HCT116 (cell line): ENCODE measurements around the gene HJURP. TPM values are rescaled to one million over a fixed set of nuclear protein-coding genes. Genes with fewer than 3 reads are reported as not detected.

ENCODE experiments used
- ATAC-seq: fragments of 200-7000 bp; cut with Tn5 transposase; 2 replicates; pipeline ENCODE4 v1.9.1; 2020; ENCODE audit warnings: mild to moderate bottlenecking, moderate library complexity
- BruUV-seq: library from RNA; stranded (reverse); fragments of 400-500 nt; replicated peaks from 2 replicates; lab custom pipeline; 2021; lab: Mats Ljungman, UMichigan
- CTCF ChIA-PET: fragments of 300-600 bp; sonication (Branson Sonifier 250); formaldehyde crosslinking; loops from one replicate; lab custom pipeline; 2021; ENCODE audit warnings: antibody characterized with exemption; lab: Charles Lee
- POLR2A ChIA-PET: fragments of 300-600, 350-600 bp; sonication (Branson Sonifier 250); formaldehyde crosslinking; loops from one replicate; lab custom pipeline; 2021; ENCODE audit warnings: antibody characterized with exemption; lab: Charles Lee
- RAD21 ChIA-PET, 2 experiments: fragments of 300-600 bp; sonication (Branson Sonifier 250); formaldehyde crosslinking; loops; one replicate each; lab custom pipeline; 2023; ENCODE audit warnings: low total read pairs in 2 of 2; ENCODE audit not compliant: uncharacterized antibody in 2 of 2, unreplicated experiment in 2 of 2, low non-redundant PET in 1 of 2; lab: Charles Lee
- DNase-seq: peaks from one replicate; pipeline ENCODE4 v3.0.0-alpha.2; 2010; ENCODE audit warnings: low read depth, low spot score
- H2AFZ ChIP-seq: fragments of 200-600 bp; shearing (Covaris generic), sonication (generic); 2 replicates; pipeline ENCODE4 v1.6.1; 2017; ENCODE audit warnings: low read depth, mixed run types, mixed read lengths, antibody characterized with exemption, low read length; ENCODE audit not compliant: poor library complexity, severe bottlenecking
- H3K27ac ChIP-seq: 2 replicates; pipeline ENCODE4 v1.5.1; 2012; ENCODE audit warnings: low read depth, low read length
- H3K27me3 ChIP-seq: fragments of 200-600 bp; sonication (generic); 2 replicates; pipeline ENCODE4 v1.6.1; 2016; ENCODE audit warnings: mixed run types, low read length, mixed read lengths; ENCODE audit not compliant: insufficient read depth
- H3K36me3 ChIP-seq, 2 experiments: fragments of 200-500 bp in 1 of 2; fragments of 200-600 bp in 1 of 2; sonication (Bioruptor generic) in 1 of 2; sonication (generic) in 1 of 2; 2 replicates each; pipeline versions ENCODE4 v1.5.1 to v1.6.1; 2014 to 2016; ENCODE audit warnings: low read length in 2 of 2, inconsistent platforms in 1 of 2, mixed read lengths in 1 of 2, mixed run types in 1 of 2; ENCODE audit not compliant: insufficient read depth in 2 of 2, control insufficient read depth in 1 of 2
- H3K4me1 ChIP-seq, 2 experiments: fragments of 200-600 bp in 1 of 2; sonication (generic) in 1 of 2; 2 replicates each; pipeline versions ENCODE4 v1.5.1 to v1.6.1; 2012 to 2017; ENCODE audit warnings: low read length in 2 of 2, inconsistent platforms in 1 of 2, mild to moderate bottlenecking in 1 of 2, mixed read lengths in 1 of 2, mixed run types in 1 of 2, moderate library complexity in 1 of 2; ENCODE audit not compliant: insufficient read depth in 2 of 2, control insufficient read depth in 1 of 2
- H3K4me2 ChIP-seq: fragments of 200-600 bp; sonication (generic); 2 replicates; pipeline ENCODE4 v1.6.1; 2017; ENCODE audit warnings: mixed run types, low read length, mixed read lengths
- H3K4me3 ChIP-seq, 2 experiments: fragments of 200-600 bp in 1 of 2; sonication (generic) in 1 of 2; replicated peaks in 1 of 2; 2 replicates each; pipeline ENCODE4 v1.5.1; 2011 to 2016; ENCODE audit warnings: low read length in 2 of 2, control low read depth in 1 of 2, low read depth in 1 of 2, mild to moderate bottlenecking in 1 of 2, mixed read lengths in 1 of 2, mixed run types in 1 of 2
- H3K79me2 ChIP-seq: fragments of 200-600 bp; sonication (generic); 2 replicates; pipeline ENCODE4 v1.6.1; 2017; ENCODE audit warnings: mild to moderate bottlenecking, mixed run types, low read length, moderate library complexity, mixed read lengths; ENCODE audit not compliant: insufficient read depth
- H3K9ac ChIP-seq: fragments of 200-600 bp; sonication (generic); 2 replicates; pipeline ENCODE4 v1.6.1; 2016; ENCODE audit warnings: low read length, mixed read lengths
- H3K9me2 ChIP-seq: fragments of 200-600 bp; sonication (generic), shearing (Covaris generic); 2 replicates; pipeline ENCODE4 v1.6.1; 2017; ENCODE audit warnings: mixed run types, mild to moderate bottlenecking, moderate library complexity; ENCODE audit not compliant: insufficient read depth
- H3K9me3 ChIP-seq, 2 experiments: fragments of 200-500 bp in 1 of 2; fragments of 200-600 bp in 1 of 2; sonication (Bioruptor generic) in 1 of 2; sonication (generic) in 1 of 2; 2 replicates each; pipeline ENCODE4 v1.6.1; 2014 to 2017; ENCODE audit warnings: low read length in 2 of 2, mixed read lengths in 2 of 2, inconsistent platforms in 1 of 2, low read depth in 1 of 2, mild to moderate bottlenecking in 1 of 2, mixed run types in 1 of 2, moderate library complexity in 1 of 2; ENCODE audit not compliant: control insufficient read depth in 1 of 2, insufficient read depth in 1 of 2
- H4K20me1 ChIP-seq: fragments of 200-600 bp; sonication (generic), shearing (Covaris generic); 2 replicates; pipeline ENCODE4 v1.6.1; 2017; ENCODE audit warnings: mixed run types, mild to moderate bottlenecking, moderate library complexity; ENCODE audit not compliant: insufficient read depth
- ATF3 ChIP-seq: IDR thresholded peaks from 2 replicates; pipeline ENCODE4 v1.6.1; 2012
- CBX3 ChIP-seq: IDR thresholded peaks from 2 replicates; pipeline ENCODE4 v1.6.1; 2012; ENCODE audit warnings: low read depth
- CEBPB ChIP-seq: IDR thresholded peaks from 2 replicates; pipeline ENCODE4 v1.6.1; 2012; ENCODE audit warnings: low read depth
- EGR1 ChIP-seq: IDR thresholded peaks from 2 replicates; pipeline ENCODE4 v1.6.1; 2012; ENCODE audit warnings: low read depth
- ELF1 ChIP-seq: IDR thresholded peaks from 2 replicates; pipeline ENCODE4 v1.6.1; 2012; ENCODE audit warnings: low read depth, borderline replicate concordance
- EZH2phosphoT487 ChIP-seq: fragments of 200-600 bp; IDR thresholded peaks from 2 replicates; pipeline ENCODE4 v1.6.1; 2018; ENCODE audit warnings: antibody characterized with exemption, borderline replicate concordance
- FOSL1 ChIP-seq: IDR thresholded peaks from 2 replicates; pipeline ENCODE4 v1.6.1; 2012; ENCODE audit warnings: low read depth
- JUND ChIP-seq: IDR thresholded peaks from 2 replicates; pipeline ENCODE4 v1.6.1; 2012
- MAX ChIP-seq: IDR thresholded peaks from 2 replicates; pipeline ENCODE4 v1.6.1; 2012
- POLR2AphosphoS5 ChIP-seq: IDR thresholded peaks from 2 replicates; pipeline ENCODE4 v1.6.1; 2011; ENCODE audit warnings: mild to moderate bottlenecking, low read depth, low read length, moderate library complexity
- RAD21 ChIP-seq: IDR thresholded peaks from 2 replicates; pipeline ENCODE4 v1.6.1; 2012; ENCODE audit warnings: low read depth, mild to moderate bottlenecking
- REST ChIP-seq: IDR thresholded peaks from 2 replicates; pipeline ENCODE4 v1.6.1; 2012; ENCODE audit warnings: low read depth
- SIN3A ChIP-seq: IDR thresholded peaks from 2 replicates; pipeline ENCODE4 v1.6.1; 2012; ENCODE audit warnings: low read depth
- SP1 ChIP-seq: IDR thresholded peaks from 2 replicates; pipeline ENCODE4 v1.6.1; 2012; ENCODE audit warnings: low read depth
- YY1 ChIP-seq: IDR thresholded peaks from 2 replicates; pipeline ENCODE4 v1.6.1; 2011; ENCODE audit warnings: low read length, low read depth, moderate library complexity, mild to moderate bottlenecking; ENCODE audit not compliant: insufficient replicate concordance; ENCODE audit errors: extremely low read depth
- ZFX ChIP-seq: fragments of 450-650 bp; IDR thresholded peaks from 2 replicates; pipeline ENCODE4 v1.6.1; 2017
- ZNF274 ChIP-seq: fragments of 200-500 bp; sonication (Bioruptor generic); IDR thresholded peaks from 2 replicates; pipeline ENCODE4 v1.6.1; 2014; ENCODE audit warnings: mild to moderate bottlenecking, low read depth, low read length, inconsistent platforms
- intact Hi-C: fragments of 100-400 bp; cut with micrococcal nuclease; formaldehyde crosslinking; loops from 2 replicates; pipeline ENCODE4 v1.10.0; 2022
- total RNA-seq: library from RNA; stranded (reverse); gene quantifications from one replicate; pipeline ENCODE4 v1.2.1, GENCODE V29; 2021; ENCODE audit not compliant: unreplicated experiment

The HJURP gene
- total RNA-seq, 1 experiment from 2014 or later = 64.1 TPM

- H3K9ac ChIP-seq = no peak overlapping the region
- no peak overlapping the region for H2AFZ ChIP-seq
- BruUV-seq = no TSS peak
- ATAC-seq = no peak
- no peaks in the 10 kb centered on the region for H3K36me3 ChIP-seq
- DNase-seq = no peak
- H3K27ac ChIP-seq = no peak overlapping the region
- H3K9me3 ChIP-seq = no peaks in the 10 kb centered on the region
- no peaks in the 10 kb centered on the region for H4K20me1 ChIP-seq
- no peak overlapping the region for H3K4me2 ChIP-seq
- H3K79me2 ChIP-seq = no peaks in the 10 kb centered on the region
- CTCF ChIA-PET = no interaction called here
- POLR2A ChIA-PET = no interaction called here
- TF ChIP-seq MAX (no peak), ATF3 (no peak), POLR2AphosphoS5 (no peak), SIN3A (no peak), CEBPB (no peak), JUND (no peak), YY1 (no peak), ZFX (no peak), REST (no peak), SP1 (no peak), ELF1 (no peak), RAD21 (no peak), CBX3 (no peak), FOSL1 (no peak), ZNF274 (no peak), EZH2phosphoT487 (no peak), EGR1 (no peak)
- TF ChIP-seq, all 23 proteins: peak for 0
- intact Hi-C loops = no loop called here
- Histone ChIP-seq H3K27me3 (no peaks in the 10 kb centered on the region), H3K9me2 (no peaks in the 10 kb centered on the region), H3K4me3 (no peak overlapping the region), H3K4me1 (no peaks in the 10 kb centered on the region)
- RAD21 ChIA-PET = no interaction called here
Measured at GRCh38 chr2:233791883-233792329, 62.4 kb downstream of the HJURP start.
